ENCODE data around the gene MAN2B1.
"Not testable (repeated sequence)": the region's sequence is repeated elsewhere in the genome, so short reads cannot be mapped to it uniquely, and the experiment has no call there.

Gene MAN2B1

GRCh38 chr19:12623361-12624031 lies 43.0 kb downstream of the MAN2B1 start:
- TF ChIP-seq CTCF (IDR thresholded peaks at IDR 0.05; ENCODE audit: control extremely low read depth, extremely low read depth, low read depth, missing control alignments) = no peak
- ChIA-PET POLR2A (interaction anchor here (1.2 kb wide), 1 partner anchor 10 kb away, joined by 3 read pairs; no protein-coding TSS in a partner anchor), CTCF (interaction anchor here (2.4 kb wide), 1 partner anchor 16 kb away, joined by 11 read pairs; no protein-coding TSS in a partner anchor)
- no peak for DNase-seq (ENCODE audit: extremely low spot score)

- POLR2A ChIA-PET; DNase-seq (ENCODE audit: extremely low spot score); CTCF ChIA-PET: not testable (repeated sequence)
These were observed 45.1 kb downstream of the MAN2B1 start for GRCh38 chr19:12621253-12622024.

- CTCF ChIA-PET = no interaction called here
- POLR2A ChIA-PET = interaction anchor here (0.7 kb wide), 1 partner anchor 52 kb away, joined by 5 read pairs; no protein-coding TSS in a partner anchor
- DNase-seq (ENCODE audit: extremely low spot score) = no peak
- no peak for TF ChIP-seq CTCF (IDR thresholded peaks at IDR 0.05; ENCODE audit: control extremely low read depth, extremely low read depth, low read depth, missing control alignments)
These were observed 48.9 kb downstream of the MAN2B1 start for GRCh38 chr19:12617646-12618045.

- no peak for TF ChIP-seq CTCF (IDR thresholded peaks at IDR 0.05; ENCODE audit: control extremely low read depth, extremely low read depth, low read depth, missing control alignments)
- ChIA-PET POLR2A (interaction anchor here (1.0 to 1.4 kb wide), 2 partner anchors 29 to 60 kb away, joined by 4 to 5 read pairs; no protein-coding TSS in a partner anchor), CTCF (interaction anchor here (1.2 to 1.4 kb wide), 5 partner anchors 16 to 61 kb away, joined by 3 to 4 read pairs (median 4); no protein-coding TSS in a partner anchor)
- no peak for DNase-seq (ENCODE audit: extremely low spot score)
These were observed 55.2 kb downstream of the MAN2B1 start for GRCh38 chr19:12611361-12611699.

GRCh38 chr19:12610540-12611360 lies 55.8 kb downstream of the MAN2B1 start, which contains the start of the genes ZNF490 and ZNF791:
ZNF490 (minus strand) TSS chr19:12610813; CDS start chr19:12610680, 133 bp downstream.
ZNF791 (plus strand) TSS chr19:12610920; CDS start chr19:12611080, 160 bp downstream.
- CTCF ChIA-PET = interaction anchor here (1.2 to 1.4 kb wide), 5 partner anchors 17 to 61 kb away, joined by 3 to 4 read pairs (median 4); no protein-coding TSS in a partner anchor
- DNase-seq (ENCODE audit: extremely low spot score) = peak; percentile 96
- POLR2A ChIA-PET = interaction anchor here (1.0 to 1.4 kb wide), 2 partner anchors 29 to 61 kb away, joined by 4 to 5 read pairs; no protein-coding TSS in a partner anchor
- TF ChIP-seq CTCF (IDR thresholded peaks at IDR 0.05; ENCODE audit: control extremely low read depth, extremely low read depth, low read depth, missing control alignments) = no peak

DNA sequence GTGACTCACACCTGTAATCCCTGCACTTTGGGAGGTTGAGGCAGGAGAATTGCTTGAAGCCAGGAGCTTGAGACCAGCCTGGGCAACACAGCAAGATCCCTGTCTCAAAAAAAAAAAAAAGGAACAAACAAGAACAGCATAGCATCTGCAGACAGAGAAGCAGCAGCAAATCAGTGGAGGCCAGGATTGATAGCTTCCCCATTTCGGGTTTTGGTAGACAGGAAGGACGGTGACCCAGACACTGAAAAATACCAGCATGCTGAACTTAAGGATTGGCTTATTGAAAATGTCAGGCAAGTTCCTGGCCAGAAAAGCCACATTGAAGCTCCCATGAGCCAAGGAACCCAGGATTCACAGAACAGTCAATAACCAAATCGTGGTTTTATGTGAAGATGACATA lies 58.9 kb downstream of the MAN2B1 start:
- TF ChIP-seq CTCF (IDR thresholded peaks at IDR 0.05; ENCODE audit: control extremely low read depth, extremely low read depth, low read depth, missing control alignments) = no peak
- no peak for DNase-seq (ENCODE audit: extremely low spot score)
- ChIA-PET POLR2A (no interaction called here), CTCF (interaction anchor here (1.2 to 1.3 kb wide), 2 partner anchors 56 to 158 kb away, joined by 3 read pairs; no protein-coding TSS in a partner anchor)
